Ramos (cell line): ENCODE results near the gene ENTPD6.
"Not testable (repeated sequence)": the region's sequence is repeated elsewhere in the genome, so short reads cannot be mapped to it uniquely, and the experiment has no call there.

Experiments used
- in situ Hi-C: fragments of 300-500 bp; cut with MboI; formaldehyde crosslinking; loops from one replicate; pipeline ENCODE4 v1.14.3; 2022; ENCODE audit warnings: low sequenced_read_pairs; ENCODE audit not compliant: unreplicated experiment

ENTPD6 gene

GRCh38 chr20:25221592-25222460, 26.3 kb downstream of the ENTPD6 start:
- in situ Hi-C loops, result no loop called here

GRCh38 chr20:25222461-25223178, 27.1 kb downstream of the ENTPD6 start:
- in situ Hi-C loops, result no loop called here

GRCh38 chr20:25223179-25223661, 27.7 kb downstream of the ENTPD6 start:
- in situ Hi-C loops, result no loop called here

GRCh38 chr20:25223765-25224720, 28.5 kb downstream of the ENTPD6 start:
- in situ Hi-C loops, result no loop called here

- in situ Hi-C loops, result no loop called here
Observed at GRCh38 chr20:25224941-25225340, 29.4 kb downstream of the ENTPD6 start.

- in situ Hi-C loops, result no loop called here
Observed at GRCh38 chr20:25225642-25226432, 30.3 kb downstream of the ENTPD6 start.

- in situ Hi-C loops, result no loop called here
Observed at GRCh38 chr20:25226433-25227316, 31.2 kb downstream of the ENTPD6 start.

GRCh38 chr20:25227317-25227831, 31.9 kb downstream of the ENTPD6 start:
- in situ Hi-C loops, result no loop called here

GRCh38 chr20:25229486-25230165, 34.1 kb downstream of the ENTPD6 start:
- in situ Hi-C loops, result no loop called here

GRCh38 chr20:25230166-25230831, 34.8 kb downstream of the ENTPD6 start:
- in situ Hi-C loops, result no loop called here

GRCh38 chr20:25233016-25233772, 37.7 kb downstream of the ENTPD6 start:
- in situ Hi-C loops, result no loop called here

GRCh38 chr20:25234009-25234849, 38.7 kb downstream of the ENTPD6 start:
- in situ Hi-C loops, result not testable (repeated sequence)

- in situ Hi-C loops, result no loop called here
Observed at GRCh38 chr20:25236450-25237304, 41.2 kb downstream of the ENTPD6 start.

- in situ Hi-C loops, result no loop called here
Observed at GRCh38 chr20:25237610-25238318, 42.3 kb downstream of the ENTPD6 start.
